Stimulated activated CD4-positive, alpha-beta T cell treated with anti-CD3 and anti-CD28 coated beads, Interleukin-15, amount 100 ng/mL, for 24 hours (primary cell): Measurements from ENCODE around the gene ZMYM2.
"Not testable (repeated sequence)": the region's sequence is repeated elsewhere in the genome, so short reads cannot be mapped to it uniquely, and the experiment has no call there.

Experiments used
- DNase-seq: peaks from one replicate; pipeline ENCODE4 v3.0.0-alpha.2; 2020

Gene ZMYM2

DNA sequence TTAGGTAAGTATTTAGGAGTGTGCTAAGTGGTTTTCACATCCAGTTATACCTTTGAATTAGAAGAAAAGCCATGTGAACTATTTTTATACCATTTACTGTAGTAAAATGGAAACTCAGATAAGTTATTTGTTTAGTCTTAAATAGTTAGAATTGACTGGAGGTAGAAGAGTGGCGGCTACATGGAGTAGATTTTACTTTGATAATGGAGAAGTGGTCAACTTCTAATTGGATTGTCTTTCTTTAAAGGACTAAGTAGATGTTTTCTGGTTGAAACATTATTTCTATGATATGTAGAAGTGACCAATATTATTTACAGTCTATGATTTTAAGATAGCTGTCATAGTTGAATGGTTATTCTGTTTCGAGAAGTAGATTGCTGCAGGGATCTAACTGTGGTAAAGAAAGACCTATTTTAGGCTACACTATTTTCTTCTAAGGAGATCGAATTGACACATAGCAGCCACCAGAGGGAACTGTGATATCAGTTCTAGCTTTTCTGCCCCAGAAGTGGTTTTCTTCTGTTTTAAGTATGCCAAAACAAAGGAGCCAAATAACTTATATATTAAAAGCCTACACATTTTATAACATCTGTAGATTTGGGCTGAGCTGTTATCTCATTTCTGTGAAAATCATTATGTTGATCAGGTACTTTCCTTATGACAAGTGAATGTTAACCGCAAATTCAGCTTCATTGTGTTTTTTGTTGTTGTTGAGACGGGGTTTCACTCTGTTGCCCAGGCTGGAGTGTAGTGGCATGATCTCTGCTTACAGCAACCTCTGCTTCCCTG, 26.1 kb downstream of the ZMYM2 start:
- DNase-seq: peak; percentile 4

DNA sequence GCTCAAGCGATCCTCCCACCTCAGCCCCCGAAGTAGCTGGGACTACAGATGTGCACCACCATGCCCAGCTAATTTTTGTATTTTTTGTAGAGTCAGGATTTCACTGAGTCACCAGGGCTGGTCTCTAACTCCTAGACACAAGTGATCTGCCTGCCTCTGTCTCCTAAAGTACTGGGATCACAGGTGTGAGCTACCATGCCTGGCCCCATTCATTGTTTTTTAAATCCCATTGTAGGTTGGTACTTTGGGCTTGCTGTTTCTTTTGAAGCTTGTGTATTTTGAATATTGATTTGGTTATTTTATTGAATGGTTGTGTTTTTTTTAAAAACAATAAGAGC, 26.7 kb downstream of the ZMYM2 start:
- DNase-seq: no peak

DNA sequence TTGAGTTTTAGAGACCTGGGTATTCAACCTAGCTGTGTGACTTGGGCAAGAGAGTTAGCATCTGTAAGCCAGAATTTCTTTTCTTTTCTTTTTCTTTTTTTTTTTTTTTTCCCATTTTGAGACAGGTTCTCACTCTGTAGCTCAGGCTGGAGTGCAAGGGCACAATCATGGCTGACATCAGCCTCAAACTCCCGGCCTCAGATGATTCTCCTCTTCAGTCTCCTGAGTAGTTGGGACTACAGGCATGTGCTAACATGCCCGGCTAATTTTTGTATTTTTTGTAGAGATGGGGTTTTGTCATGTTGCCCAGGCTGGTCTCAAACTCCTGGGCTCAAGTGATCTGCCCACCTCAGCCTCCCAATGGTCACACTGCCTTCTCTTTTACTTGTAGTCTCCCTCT, 33.0 kb downstream of the ZMYM2 start:
- DNase-seq: no peak

DNA sequence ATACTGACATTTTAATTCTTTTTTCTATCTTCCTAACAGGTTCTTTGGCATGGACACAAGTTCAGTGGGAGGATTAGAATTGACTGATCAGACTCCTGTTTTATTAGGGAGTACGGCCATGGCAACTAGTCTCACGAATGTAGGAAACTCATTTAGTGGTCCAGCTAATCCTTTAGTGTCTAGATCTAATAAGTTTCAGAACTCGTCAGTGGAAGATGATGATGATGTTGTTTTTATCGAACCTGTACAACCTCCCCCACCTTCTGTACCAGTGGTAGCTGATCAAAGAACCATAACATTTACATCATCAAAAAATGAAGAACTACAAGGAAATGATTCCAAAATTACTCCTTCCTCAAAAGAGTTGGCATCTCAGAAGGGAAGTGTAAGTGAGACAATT, 34.5 kb downstream of the ZMYM2 start:
- no peak for DNase-seq

DNA sequence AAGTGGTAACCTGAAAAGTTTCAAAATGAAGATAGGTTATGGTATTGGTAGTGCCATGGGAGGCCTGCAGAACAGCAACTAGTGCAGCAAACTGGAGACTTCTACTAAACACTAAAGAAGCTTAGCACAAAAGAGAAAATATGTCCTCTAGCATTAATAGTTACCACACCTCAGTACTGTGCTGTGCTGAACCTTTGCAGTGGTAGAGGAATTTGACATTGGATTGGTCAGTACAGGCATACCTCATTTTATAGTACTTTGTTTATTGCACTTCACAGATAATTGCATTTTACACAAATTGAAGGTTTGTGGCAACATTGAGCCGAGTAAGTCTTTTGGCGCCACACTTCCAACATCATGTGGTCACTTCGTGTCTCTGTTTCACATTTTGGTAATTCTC, 40.4 kb downstream of the ZMYM2 start:
- DNase-seq: no peak

DNA sequence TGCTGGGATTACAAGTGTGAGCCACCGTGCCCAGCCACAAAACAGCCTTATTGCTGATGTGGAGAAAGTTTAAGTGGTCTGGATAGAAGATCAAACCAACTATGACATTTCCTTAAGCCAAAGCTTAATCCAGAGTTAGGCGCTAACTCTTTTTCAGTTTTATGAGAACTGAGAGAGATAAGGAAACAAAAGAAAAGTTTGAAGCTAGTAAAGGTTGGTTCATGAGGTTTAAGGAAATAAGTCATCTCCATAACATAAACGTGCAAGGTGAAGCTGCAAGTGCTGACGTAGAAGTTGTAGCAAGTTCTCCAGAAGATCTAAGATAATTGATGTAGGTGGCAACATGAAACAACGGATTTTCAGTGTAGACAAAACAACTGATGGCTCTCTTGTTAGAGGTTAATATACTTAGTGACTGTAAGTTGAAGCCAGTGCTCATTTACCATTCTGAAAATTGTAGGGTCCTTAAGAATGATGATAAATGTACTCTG, 41.6 kb downstream of the ZMYM2 start:
- no peak for DNase-seq

DNA sequence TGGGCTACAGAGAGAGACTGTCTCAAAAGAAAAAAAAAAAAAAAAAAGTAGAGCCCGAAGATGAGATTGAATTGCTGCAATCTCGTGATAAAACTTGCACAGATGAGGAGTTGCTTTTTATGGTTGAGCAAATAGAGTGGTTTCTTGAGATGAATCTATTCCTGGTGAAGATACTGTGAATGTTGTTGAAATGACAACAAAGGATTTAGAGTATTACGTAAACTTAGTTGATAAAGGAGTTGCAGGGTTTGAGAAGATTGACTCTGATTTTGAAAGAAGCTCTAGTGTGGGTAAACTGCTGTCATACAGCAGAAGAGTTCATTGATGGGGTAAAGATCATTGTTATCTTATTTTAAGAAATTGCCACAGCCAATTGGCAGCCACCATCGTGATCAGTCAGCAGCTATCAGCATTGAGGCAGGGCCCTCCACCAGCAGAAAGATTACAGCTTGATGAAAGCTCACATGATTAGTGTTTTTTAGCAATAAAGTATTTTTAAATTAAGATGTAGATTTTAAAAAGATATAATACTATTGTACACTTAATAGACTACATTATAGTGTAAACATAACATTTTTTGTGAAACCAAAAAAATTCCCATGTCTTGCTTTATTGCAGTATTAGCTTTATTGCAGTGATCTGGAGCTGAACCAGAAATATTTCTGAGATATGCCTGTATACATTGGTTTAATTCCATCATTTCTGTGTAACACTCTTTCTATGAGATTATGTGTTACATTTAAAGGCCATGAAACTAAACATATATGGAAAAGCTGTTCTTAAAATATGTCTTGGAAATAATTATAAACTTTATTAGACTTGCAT, 43.1 kb downstream of the ZMYM2 start:
- no peak for DNase-seq

DNA sequence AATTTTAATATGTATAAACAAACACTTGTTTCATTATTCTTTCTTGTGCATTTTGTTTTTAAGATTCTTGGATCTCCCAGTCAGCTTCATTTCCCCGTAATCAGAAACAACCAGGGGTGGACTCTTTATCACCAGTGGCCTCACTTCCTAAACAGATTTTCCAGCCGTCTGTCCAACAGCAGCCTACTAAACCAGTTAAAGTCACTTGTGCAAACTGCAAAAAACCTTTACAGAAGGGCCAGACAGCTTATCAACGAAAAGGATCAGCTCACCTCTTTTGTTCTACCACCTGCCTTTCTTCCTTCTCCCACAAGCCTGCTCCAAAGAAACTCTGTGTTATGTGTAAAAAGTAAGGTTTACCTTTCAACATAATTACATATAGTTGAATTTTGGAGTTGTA, 44.3 kb downstream of the ZMYM2 start:
- no peak for DNase-seq

DNA sequence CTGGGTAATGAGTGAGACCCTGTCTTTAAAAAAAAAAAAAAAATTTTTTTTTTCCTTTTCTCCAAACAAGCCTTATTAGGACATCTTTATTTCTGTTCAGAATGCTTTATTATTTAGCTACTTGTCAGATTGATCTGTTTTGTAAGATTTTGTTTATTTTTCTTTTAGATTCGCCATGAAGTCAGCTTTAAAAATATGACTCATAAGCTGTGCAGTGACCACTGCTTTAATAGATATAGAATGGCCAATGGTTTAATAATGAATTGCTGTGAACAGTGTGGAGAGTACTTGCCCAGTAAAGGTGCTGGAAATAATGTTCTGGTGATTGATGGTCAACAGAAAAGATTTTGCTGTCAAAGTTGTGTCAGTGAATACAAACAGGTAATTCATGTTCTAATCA, 47.7 kb downstream of the ZMYM2 start:
- DNase-seq: no peak

DNA sequence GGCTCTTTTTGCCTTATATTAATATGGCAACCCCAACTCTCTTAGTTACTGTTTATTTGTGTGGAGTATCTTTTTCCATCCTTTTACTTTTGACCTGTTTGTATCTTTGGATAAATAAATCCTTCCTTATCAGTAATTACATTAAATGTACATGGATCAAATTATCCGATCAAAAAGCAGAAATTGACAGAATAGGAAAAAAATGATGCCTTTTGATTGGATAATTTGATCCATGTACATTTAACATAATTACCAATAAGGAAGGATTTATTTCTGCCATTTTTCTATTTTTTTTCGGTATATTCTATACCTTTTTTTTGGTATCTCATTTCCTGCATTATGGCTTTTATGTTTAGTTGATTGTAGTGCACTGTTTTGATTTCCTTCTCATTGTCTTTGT, 57.2 kb downstream of the ZMYM2 start:
- no peak for DNase-seq

DNA sequence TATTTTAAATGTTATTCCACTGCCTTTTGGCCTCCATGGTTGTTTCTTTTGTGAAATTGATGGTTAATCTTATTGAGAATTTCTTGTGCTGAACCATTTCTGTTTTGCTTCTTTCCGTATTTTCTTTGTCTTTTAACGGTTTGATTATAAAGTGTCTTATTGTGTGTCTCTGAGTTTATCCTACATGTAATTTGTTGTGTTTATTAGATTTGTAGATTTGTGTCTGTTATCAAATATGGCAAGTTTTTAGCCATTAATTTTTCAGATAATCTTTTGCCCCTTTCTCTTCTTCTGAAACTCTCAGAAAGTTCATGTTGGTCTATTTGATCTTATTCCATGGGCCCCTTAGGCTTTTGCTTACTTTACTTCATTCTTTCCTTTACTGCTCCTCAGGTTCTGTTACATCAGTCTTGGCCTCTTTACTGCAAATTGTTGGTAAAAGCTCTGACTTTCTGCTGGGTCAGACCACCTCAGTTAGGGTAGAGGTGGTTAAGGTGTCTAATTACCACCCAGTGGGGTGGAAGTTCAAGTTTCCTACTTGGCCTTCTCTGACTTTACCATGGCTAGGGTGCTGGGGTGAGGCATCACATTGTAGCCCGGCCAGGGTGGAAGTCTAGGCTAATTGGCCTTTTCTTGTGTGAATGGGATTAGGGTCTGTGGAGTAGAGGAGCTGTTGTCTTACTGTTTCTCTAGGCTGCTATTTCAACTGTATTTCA, 58.3 kb downstream of the ZMYM2 start:
- DNase-seq: no peak

DNA sequence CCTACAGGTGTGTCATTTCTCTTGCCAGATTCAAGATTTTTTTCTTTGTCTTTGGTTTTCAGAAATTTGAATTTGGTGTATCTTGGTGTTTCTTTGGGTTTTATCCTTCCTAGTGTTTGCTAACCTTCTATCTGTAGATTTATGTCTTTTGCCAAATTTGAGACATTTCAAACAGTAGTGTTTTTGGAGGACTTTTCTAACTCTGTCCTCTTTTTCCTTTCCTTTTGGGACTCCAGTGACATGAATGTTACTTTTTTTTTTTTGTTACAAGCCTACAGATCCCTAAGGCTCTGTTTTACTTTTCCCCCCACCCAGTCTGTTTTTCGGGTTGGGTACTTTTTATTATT, 58.8 kb downstream of the ZMYM2 start:
- no peak for DNase-seq

DNA sequence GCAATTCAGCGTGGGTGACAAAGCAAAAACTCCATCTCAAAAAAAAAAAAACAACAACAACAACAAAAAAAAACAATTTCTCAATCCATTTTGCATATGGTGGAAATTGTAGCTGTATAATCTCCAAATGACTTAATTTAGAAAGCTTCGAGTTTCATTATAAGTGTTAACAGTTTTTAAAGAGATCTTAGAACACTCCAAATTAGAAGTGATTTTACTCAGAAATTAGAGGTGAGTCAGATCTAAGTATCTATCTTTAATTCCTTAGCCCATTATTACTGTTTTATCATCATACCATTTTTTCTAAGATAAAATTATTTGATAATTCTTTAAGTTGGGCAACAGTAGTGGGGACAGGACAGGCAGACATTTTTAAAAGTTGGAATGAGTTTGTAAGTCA, 60.5 kb downstream of the ZMYM2 start:
- DNase-seq: no peak

DNA sequence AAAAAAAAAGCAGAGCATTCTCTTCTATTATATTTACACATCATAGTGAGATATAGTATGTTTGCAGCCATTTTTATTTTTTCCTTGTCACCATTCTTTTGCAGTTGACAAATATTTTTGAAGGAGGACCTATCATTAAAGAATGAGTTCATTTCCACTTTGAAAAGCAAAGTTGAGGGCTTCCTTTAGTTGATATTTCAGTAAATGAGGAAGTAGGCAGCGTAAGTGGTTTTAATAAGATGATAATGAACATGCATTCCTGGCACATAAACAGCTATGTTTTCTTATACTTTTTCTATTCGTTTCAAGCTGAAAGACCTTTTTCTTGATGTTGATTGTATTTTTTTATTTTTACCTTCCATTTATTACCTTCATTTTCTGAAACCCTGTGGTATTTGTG, 66.2 kb downstream of the ZMYM2 start:
- DNase-seq: no peak

DNA sequence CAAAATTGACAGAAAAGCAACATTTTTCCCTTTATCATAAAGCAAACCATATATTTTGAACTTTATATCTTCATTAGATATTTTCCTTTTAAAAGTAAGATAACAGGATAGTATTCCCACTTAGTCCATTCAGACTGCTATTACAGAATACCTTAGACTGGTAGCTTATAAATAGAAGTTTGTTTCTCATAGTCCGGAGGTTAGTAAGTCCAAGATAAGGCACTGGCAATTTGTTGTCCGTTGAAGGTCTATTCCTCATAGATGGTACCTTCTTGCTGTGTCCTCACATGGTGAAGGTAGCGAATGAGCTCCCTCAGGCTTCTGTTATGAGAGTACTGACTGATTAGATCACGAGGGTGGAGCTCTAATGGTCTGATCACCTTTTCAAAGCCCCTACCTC, 70.4 kb downstream of the ZMYM2 start:
- DNase-seq: no peak

DNA sequence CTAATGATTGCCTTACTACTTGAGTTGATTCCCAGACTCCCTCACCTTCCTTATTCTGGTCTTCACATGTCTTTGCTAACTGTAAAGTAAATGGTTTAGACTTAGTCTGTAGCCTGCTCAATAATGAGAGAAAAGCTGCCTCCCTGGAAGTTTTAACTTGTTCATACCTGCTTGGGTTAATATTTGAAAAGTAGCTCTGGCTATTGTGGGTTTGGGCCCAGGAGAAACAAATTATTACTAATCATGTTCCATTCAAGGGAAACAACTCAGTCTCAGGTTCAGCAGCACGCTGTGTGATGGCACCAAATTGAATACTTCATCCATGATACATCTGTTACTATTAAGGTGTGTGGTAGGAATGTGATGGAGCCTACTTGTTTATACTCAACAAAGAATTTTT, 75.0 kb downstream of the ZMYM2 start:
- no peak for DNase-seq

DNA sequence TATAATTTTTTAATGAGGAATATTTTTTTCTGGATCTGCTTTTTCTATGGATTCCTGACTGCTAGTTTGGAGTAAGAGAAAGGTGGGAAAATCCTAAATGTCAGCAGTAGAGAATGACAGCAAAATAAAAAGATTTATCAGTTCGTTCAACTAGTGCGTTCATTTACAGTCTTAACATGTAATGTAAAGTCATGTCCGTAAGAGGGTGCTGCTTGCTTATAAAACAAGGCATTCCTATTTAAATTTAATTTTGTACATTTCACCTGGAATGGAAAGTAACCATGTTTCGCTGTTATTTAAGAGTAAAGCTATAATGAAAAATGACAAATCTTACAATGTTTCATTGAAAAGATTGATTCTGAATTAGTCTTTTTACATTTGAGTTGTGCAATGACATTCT, 76.6 kb downstream of the ZMYM2 start:
- no peak for DNase-seq

DNA sequence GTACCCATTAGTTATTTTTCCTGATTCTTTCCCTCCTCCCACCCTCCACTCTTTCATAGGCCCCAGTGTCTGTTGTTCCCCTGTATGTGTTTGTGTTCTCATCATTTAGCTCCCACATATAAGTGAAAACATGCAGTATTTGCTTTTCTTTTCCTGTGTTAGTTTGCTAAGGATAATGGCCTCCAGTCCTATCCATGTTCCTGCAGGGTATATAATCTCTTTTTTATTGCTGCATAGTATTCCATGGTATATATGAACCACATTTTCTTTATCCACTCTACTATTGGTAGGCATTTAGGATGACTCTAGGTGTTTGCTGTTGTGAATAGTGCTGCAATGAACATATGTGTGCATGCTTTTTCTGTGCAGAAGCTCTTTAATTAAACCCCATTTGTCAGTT, 79.4 kb downstream of the ZMYM2 start:
- DNase-seq: no peak

DNA sequence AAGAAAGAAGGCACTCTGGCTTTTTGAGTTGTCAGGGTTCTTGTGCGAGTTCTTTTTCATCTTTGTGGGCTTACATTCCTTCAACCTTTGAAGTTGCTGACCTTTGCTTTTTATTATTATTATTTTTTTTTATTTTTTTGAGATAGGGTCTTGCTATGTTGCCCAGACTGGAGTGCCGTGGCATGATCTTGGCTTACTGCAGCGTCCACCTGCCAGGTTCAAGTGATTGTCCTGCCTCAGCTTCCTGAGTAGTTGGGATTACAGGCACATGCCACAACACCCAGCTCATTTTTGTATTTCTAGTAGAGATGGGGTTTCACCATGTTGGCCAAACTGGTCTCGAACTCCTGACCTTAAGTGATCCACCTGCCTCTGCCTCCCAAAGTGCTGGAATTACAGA, 84.1 kb downstream of the ZMYM2 start:
- DNase-seq: not testable (repeated sequence)

DNA sequence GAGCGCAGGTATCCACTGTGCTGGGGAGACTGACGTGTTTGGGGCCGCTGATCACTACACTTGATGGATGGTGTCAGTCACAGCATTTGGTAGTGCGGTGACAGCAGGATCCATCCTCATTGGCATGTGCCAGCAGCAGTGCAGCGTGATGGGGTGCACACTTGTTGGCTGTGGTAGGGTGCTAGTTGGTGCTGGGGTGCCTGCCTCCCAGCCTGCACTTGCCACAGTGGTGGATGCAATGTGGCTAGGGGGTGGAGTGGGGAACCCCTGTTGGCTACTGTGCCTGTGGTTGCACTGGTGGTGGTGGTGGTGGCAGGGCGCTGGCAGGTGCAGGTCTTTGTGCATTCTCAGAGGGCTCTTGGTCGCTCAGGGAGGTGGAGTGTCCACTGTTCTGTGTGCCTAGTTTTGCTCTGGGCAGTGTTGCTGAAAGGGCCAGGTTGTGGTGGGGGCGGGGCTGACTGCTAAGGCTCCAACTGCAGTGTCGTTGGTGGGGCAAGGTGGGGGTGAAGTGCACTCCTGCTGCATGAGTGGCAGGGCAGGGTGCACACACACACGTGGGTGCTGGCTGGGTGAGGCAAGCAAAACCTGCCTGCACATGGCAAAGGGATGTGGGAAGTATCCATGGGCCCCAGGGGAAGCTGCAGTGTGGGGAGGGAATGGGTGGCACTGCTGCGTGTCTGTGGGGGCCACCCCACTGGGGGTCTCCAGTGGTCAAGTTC, 84.8 kb downstream of the ZMYM2 start:
- DNase-seq: no peak

DNA sequence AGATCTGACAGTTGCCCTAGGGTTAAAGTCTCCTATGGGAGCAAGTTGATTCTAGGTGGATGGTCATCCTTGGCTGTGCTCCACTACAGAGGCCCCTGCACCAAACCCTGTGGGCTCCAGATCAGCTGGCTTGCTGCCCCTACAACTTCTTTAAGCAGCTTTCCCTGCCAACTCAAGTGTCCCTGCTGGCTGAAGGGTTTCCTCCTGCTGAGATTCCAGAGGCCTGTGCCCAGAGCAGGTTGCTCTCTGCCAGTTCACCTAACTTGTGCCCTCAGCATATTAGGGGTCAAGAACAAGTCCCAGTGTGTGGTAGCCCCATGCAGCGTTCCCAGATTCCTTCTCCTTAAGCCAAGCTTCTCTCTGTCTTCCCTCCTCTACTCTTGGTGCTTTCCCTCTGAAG, 85.6 kb downstream of the ZMYM2 start:
- no peak for DNase-seq

DNA sequence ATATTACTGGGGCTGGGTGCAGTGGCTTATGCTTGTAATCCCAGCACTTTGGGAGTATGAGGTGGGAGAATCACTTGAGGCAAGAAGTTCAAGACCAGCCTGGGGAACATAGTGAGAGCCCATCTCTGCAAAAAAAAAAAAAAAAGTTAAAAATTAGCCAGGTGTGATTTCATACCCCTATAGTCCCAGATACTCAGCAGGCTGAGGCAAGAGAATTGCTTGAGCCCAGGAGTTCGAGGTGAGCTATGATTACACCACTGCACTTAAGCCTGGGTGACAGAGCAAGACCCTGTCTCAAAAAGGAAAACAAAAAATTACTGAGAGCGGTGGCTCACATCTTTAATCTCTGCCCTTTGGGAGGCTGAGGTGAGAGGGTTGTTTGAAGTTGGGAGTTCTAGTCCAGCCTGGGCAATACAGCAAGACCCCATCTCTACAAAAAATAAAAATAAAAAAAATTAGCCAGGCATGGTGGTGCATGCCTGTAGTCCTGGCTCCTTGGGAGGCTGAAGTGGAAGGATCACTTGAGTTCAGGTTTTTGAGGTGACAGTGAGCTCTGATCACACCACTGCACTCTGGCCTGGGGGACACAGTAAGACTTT, 87.5 kb downstream of the ZMYM2 start:
- DNase-seq: no peak
